Testis (tissue), 2 donors: Measurements from ENCODE around the gene SH3GL3.

Experiments
- POLR2A ChIP-seq: fragments of 450-650 bp; IDR thresholded peaks from one replicate; pipeline ENCODE4 v1.6.1; 2017; ENCODE audit warnings: antibody characterized with exemption, mild to moderate bottlenecking, moderate library complexity
- TF ChIP-seq, protein P1 (sequence below), 3 experiments: fragments of 450-650 bp in 2 of 3; fragments of 200-600 bp in 1 of 3; sonication (generic) in 1 of 3; IDR thresholded peaks; one replicate each; pipeline ENCODE4 v1.5.1; 2016 to 2019; ENCODE audit warnings: antibody characterized with exemption in 3 of 3, mild to moderate bottlenecking in 2 of 3, moderate library complexity in 1 of 3

DNA sequence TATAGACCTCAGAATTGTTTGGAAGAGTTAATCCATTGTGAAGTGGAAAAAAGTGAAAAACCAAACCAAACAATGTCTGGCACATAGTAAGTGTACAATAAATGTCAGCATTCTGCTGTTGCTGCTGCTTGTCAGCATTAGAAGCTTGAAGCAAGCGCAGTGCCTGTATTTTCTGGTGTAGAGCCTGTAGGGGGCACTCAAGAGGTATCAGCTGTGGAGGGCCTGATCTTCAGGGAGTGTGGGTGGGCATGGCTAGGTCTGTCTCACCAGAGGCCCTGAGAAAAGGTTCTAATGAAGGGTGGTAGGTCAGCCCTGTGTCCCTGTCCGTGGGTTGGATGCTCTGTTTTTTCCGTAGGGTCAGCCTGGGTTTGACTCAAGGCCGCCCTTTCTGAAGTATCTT, 210.4 kb downstream of the SH3GL3 start:
- TF ChIP-seq, protein P1, sequence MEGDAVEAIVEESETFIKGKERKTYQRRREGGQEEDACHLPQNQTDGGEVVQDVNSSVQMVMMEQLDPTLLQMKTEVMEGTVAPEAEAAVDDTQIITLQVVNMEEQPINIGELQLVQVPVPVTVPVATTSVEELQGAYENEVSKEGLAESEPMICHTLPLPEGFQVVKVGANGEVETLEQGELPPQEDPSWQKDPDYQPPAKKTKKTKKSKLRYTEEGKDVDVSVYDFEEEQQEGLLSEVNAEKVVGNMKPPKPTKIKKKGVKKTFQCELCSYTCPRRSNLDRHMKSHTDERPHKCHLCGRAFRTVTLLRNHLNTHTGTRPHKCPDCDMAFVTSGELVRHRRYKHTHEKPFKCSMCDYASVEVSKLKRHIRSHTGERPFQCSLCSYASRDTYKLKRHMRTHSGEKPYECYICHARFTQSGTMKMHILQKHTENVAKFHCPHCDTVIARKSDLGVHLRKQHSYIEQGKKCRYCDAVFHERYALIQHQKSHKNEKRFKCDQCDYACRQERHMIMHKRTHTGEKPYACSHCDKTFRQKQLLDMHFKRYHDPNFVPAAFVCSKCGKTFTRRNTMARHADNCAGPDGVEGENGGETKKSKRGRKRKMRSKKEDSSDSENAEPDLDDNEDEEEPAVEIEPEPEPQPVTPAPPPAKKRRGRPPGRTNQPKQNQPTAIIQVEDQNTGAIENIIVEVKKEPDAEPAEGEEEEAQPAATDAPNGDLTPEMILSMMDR (IDR thresholded peaks at IDR 0.05): no peak
- no peak for TF ChIP-seq POLR2A
